NCI-H345 (cell line): ENCODE data around the gene PLA2G2F.

Experiments used
- DNase-seq: peaks from one replicate; lab custom pipeline; 2025; lab: John Stamatoyannopoulos, UW

PLA2G2F gene

GRCh38 chr1:20143318-20143717, 4.2 kb downstream of the PLA2G2F start:
- no peak for DNase-seq

- DNase-seq, result no peak
These were observed 4.8 kb downstream of the PLA2G2F start for GRCh38 chr1:20143734-20144565.

GRCh38 chr1:20147846-20148570, 8.9 kb downstream of the PLA2G2F start:
- DNase-seq, result no peak

DNA sequence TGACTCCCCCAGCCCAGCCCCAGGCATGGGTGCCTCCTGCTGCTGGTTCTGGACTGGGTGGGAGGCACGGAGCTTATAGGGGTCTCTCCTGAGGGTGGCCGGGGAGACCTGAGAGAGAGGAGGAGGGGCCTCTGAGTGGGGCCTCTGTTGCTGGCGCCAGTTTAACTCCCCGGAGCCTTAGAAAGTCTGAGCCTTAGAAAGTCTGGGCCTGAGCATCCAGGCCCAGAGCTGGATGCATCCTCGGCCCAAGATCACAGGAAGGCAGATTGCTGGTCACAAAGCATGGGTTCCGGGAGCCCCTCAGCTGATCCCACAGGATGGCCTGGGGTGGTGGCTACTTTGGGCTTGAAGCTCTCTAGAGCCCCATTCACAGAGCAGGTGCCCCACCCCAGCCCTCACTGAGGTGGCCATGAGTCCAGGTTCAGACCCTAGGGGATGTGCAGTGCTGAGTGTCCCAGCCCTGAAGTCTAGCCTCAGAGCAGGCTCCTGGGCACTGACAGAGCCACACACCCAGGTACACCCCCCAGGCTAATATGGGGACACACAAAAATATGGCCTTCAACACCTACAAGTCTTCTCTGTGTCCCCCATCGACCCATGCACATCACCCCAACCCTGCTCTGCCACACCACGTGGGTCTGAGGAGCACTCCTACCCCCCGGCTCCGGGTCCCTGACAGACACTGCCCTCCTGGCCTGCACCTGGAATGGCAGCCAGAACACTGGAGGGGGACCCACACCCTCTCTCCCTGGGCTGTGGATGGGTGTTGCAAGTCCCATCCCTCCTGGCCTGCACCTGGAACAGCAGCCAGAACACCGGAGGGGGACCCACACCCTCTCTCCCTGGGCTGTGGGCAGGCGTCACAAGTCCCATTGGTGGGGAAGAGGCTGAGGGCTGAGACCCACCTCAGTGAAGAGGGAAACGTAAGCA, 9.7 kb downstream of the PLA2G2F start:
- no peak for DNase-seq

- DNase-seq, result no peak
These were observed 10.6 kb downstream of the PLA2G2F start for GRCh38 chr1:20149601-20150325.

DNA sequence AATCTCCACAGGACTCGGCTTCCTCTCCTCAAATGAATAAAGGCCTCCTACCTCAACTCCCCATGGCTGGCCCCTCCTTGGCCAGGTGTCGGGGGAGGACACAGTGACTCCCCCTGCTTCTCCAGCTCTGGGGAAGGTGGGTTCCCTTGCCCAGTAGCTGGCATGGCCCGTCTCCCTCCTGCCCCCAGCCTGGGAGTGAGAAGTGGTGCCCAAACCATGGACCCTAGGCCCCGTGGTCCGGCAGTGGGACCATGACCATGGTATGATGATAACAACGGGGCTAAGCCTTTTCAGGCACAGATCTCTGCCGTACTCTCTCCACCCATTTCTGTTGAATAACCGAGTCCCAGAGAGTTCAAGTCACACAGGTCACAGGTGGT, 11.2 kb downstream of the PLA2G2F start:
- no peak for DNase-seq

GRCh38 chr1:20150969-20151368, 11.8 kb downstream of the PLA2G2F start:
- DNase-seq, result no peak

DNA sequence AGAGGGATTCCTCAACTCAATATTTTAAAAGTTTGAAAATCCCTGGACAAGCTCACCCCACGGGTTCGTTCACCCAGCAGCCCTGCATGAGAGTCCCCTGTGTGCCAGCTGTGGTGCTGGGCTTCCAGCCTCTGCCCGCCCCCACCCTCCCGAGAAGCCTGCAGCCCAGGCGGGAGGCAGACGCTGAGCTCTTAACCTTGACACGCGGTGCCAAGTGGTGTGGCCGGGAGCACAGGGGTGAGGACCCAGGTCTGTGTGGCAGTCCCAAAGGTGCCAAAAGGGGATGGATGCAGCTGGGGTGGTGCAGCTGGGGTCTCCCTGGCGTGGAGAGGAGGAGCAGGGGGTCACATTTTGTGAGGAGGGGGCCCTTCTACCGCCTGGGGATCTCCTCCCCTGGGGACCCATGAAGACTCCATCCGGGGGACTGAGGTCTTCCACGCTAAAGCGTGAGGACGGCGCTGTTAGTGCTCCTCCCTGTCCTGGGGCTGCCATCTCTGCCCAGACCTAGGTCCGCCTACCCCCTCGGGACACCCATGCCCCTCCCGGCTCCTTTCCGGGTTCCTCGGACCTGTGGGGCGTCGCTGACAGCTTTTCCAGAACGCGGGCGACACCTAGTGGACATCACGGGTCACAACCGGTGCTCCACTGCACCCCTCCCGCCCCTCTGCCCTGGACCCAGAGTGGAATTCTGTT, 12.9 kb downstream of the PLA2G2F start:
- DNase-seq, result peak; percentile 77

DNA sequence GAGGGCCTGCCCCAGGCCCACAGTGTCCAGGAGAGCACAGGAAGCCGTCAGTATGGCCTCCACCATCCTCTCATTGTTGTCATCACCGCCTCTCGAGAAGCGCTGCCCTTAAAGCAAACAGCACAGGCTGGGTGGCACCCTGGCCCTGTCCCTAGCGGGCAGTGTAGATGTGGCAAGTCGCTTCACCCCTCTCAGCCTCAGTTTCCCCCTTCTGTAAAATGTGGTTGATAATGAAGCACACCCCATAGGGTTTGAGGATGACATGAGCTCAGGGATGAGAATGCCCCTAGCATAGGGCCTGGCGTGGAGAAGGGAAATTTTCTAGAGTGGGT, 13.4 kb downstream of the PLA2G2F start:
- no peak for DNase-seq

DNA sequence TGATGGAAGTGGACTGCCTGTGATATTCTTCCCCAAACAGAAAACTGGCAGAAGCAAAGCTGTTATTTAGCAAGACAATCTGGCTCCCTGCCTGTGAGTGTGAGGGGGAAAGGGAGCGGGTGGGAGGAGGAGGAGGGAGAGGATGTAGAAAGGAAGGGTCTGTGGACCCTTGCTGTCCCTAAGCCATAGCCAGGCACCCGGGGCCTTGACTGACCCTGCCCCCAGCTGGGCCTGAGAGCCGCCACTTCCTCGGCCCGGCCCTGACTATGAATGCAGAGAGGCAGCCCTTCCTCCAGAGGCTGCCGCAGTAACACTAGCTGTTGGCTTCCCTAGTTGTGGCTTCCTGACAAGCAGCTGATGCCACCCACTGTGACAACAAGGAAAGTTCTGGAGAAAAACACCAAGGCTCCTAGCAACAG, 13.9 kb downstream of the PLA2G2F start:
- no peak for DNase-seq

DNA sequence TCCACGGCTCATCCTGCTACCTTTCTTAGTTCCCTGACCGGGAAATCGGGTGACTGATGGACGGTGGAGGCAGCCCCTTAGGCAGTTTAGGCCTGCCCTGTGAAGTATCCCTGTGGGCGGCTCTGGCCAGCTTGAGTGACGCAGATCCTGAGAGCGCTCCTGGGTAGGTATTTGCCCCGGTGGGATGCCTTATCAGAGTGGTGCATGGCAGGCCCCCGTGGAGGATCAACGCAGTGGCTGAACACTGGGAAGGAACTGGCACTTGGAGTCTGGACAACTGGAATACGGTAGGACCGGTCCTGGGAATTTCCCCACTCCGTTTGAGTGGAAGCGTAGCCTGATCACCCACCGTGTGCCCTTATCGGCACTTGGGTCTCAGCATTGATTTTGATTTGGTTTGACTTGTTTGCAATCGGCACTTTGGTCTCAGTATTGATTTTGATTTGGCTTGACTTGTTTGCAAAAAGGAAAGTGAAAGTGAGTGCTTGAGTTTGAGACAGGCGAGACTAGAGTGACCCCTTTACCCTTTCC, 15.2 kb downstream of the PLA2G2F start:
- DNase-seq, result no peak

DNA sequence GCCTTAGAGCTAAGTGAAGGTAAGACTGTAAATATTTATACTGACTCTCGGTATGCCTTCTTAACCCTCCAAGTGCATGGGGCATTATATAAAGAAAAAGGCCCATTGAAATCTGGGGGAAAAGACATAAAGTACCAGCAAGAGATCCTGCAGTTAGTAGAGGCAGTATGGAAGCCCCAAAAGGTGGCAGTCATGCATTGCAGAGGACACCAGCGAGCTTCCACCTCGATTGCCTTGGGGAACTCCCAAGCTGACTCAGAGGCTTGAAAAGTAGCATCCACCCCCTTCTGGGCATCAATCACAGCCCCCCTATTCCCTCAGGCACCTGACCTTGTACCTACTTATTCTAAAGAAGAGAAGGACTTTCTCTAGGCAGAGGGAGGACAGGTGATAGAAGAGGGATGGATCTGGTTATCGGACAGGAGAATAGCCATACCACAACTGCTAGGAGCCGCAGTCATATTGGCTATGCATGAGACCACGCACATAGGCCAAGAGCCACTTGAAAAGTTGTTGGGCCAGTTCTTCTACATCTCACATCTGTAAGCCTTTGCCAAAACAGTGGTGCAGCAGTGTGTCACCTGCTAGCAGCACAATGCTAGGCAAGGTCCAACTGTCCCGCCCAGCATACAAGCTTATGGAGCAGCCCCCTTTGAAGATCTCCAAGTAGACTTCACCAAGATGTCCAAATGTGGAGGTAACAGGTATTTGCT, 19.4 kb downstream of the PLA2G2F start:
- DNase-seq, result no peak

GRCh38 chr1:20160034-20160433, 20.9 kb downstream of the PLA2G2F start:
- DNase-seq, result no peak

GRCh38 chr1:20164694-20165202, 25.6 kb downstream of the PLA2G2F start:
- no peak for DNase-seq

DNA sequence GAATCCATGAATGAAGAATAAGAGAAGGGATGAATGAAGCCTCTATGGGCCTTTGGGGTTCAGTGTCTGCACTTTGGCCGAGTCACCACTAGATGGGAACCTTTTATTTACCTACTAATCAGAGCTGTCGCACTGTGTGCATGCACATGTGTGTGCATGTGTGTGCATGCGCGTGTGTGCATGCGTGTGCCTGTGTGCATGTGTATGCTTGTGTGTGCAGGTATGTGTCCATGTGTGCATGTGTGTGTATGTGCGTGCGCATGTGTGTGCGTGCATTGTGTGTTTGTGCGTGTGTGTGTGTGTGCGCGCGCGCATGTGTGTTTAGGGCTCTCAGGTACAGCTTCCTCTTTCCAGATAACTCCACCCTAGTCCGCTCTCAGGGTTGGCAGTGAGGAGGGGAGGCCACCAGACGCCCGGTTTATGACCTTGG, 26.4 kb downstream of the PLA2G2F start:
- DNase-seq, result no peak

GRCh38 chr1:20166051-20166450, 26.9 kb downstream of the PLA2G2F start:
- no peak for DNase-seq

- no peak for DNase-seq
These were observed 28.0 kb downstream of the PLA2G2F start for GRCh38 chr1:20167126-20167525.

- DNase-seq, result no peak
These were observed 29.7 kb downstream of the PLA2G2F start for GRCh38 chr1:20168564-20169491.

- DNase-seq, result no peak
These were observed 30.8 kb downstream of the PLA2G2F start for GRCh38 chr1:20169932-20170331.
